Ammon's horn (tissue), 1 donor: Measurements from ENCODE around the gene ZPLD1.

Source experiments
- DNase-seq: peaks from one replicate; pipeline ENCODE4 v3.0.0-alpha.2; 2016; ENCODE audit warnings: low spot score

The ZPLD1 gene

GRCh38 chr3:102434715-102435114 is at the start of gene ZPLD1:
TSS of gene ZPLD1 (plus strand) at chr3:102435015. CDS start at chr3:102438488, 3,473 bp downstream.
- DNase-seq: no peak

- no peak for DNase-seq
These were observed 44.5 kb upstream of the ZPLD1 start for GRCh38 chr3:102390171-102390864.

GRCh38 chr3:102390916-102391315 is 43.9 kb upstream of the ZPLD1 start:
- DNase-seq: no peak

- DNase-seq: no peak
These were observed 43.3 kb upstream of the ZPLD1 start for GRCh38 chr3:102391491-102391890.

GRCh38 chr3:102394517-102394916 is 40.3 kb upstream of the ZPLD1 start:
- no peak for DNase-seq

GRCh38 chr3:102398176-102398575 is 36.6 kb upstream of the ZPLD1 start:
- DNase-seq: no peak

GRCh38 chr3:102398666-102399065 is 36.1 kb upstream of the ZPLD1 start:
- no peak for DNase-seq

- DNase-seq: no peak
These were observed 34.7 kb upstream of the ZPLD1 start for GRCh38 chr3:102400142-102400541.

GRCh38 chr3:102400766-102401165 is 34.0 kb upstream of the ZPLD1 start:
- DNase-seq: no peak

GRCh38 chr3:102410616-102411015 is 24.2 kb upstream of the ZPLD1 start:
- no peak for DNase-seq

GRCh38 chr3:102415553-102415952 is 19.3 kb upstream of the ZPLD1 start:
- no peak for DNase-seq

GRCh38 chr3:102419786-102420185 is 15.0 kb upstream of the ZPLD1 start:
- no peak for DNase-seq

- no peak for DNase-seq
These were observed 7.0 kb downstream of the ZPLD1 start for GRCh38 chr3:102441832-102442231.

GRCh38 chr3:102443021-102443420 is 8.2 kb downstream of the ZPLD1 start:
- no peak for DNase-seq

- no peak for DNase-seq
These were observed 9.3 kb downstream of the ZPLD1 start for GRCh38 chr3:102444101-102444500.

GRCh38 chr3:102447272-102447671 is 12.5 kb downstream of the ZPLD1 start:
- DNase-seq: no peak

- no peak for DNase-seq
These were observed 14.5 kb downstream of the ZPLD1 start for GRCh38 chr3:102449341-102449740.

GRCh38 chr3:102449930-102450329 is 15.1 kb downstream of the ZPLD1 start:
- no peak for DNase-seq

- DNase-seq: no peak
These were observed 16.2 kb downstream of the ZPLD1 start for GRCh38 chr3:102450976-102451375.

- DNase-seq: no peak
These were observed 16.7 kb downstream of the ZPLD1 start for GRCh38 chr3:102451543-102451942.

GRCh38 chr3:102454181-102454580 is 19.4 kb downstream of the ZPLD1 start:
- no peak for DNase-seq

- DNase-seq: no peak
These were observed 22.8 kb downstream of the ZPLD1 start for GRCh38 chr3:102457644-102458043.

- DNase-seq: no peak
These were observed 25.8 kb downstream of the ZPLD1 start for GRCh38 chr3:102460579-102460978.

- DNase-seq: no peak
These were observed 29.4 kb downstream of the ZPLD1 start for GRCh38 chr3:102464261-102464660.
